ENCODE measurements around the gene ANKRD30BL.
"Not testable (repeated sequence)": the region's sequence is repeated elsewhere in the genome, so short reads cannot be mapped to it uniquely, and the experiment has no call there.

ANKRD30BL gene

DNA sequence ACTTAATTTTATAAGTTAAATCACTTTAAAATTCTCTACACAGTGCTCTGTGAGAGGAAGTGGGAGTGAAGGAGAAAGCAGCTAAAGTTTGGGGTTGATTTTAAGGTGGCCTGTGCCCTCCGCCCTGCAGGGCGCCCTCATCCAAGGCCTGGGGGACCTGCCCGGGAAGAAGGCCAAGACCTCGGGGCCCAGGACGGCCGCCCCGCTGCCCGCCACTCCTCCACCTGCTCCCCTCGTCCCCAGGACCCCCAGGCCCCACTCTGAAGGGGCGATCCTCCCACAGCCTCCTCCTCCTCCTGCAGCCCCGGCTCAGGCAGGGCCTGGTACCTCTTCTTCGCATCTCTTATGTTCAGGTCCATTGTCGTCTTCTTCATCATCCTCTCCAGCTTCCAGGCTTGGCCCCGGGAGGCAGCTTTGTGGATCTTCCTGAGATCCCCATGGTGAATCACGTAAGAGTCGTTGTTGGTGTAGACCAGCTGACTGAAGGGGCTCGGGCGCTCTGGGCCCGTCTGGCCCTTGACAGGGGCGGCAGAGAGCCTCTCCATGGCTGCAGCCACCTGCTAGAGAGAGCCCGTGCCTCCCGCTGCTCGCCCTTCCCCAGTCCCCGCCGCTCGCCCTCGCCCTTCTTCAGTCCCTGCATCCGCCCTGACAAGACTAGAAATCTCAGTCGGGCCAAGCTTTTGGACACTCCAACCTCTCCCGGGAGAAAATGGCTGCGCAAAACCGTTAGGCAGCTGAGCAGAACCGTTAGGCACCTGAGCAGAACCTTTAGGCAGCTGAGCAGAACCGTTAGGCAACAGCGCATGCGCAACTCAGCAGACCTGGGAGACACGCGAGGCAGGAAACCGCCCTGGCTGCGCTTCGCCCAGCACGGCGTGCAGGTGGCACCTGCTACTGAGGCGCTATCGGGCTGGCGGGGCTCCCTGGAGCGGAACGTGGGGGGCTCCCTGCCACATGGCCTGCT lies at the start of gene ANKRD30BL:
Gene ANKRD30BL, minus strand, starts transcription at position 792 of the 964 bp plus-strand sequence. Its CDS starts 247 bp downstream, at position 545.
- not testable (repeated sequence) for DNase-seq (ENCODE audit: low spot score)

DNA sequence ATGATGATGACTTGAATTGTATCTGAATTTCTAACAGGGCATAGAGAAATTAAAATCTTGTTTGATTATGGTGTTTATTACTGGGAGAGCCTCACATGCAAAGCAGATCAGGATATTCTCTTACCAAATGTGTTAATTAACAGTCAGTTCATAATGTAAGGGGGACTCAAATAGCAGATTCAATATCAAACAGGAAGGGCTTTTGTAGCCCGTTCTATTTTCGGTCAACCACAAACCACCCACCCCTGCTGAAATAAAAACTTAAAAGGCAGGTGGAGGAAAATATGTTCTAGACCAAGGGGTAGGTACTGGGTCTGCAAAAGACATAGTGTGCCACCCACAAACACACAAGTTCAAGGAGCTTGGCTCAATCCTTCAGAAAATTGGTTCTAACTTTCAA lies 41.1 kb upstream of the ANKRD30BL start:
- not testable (repeated sequence) for DNase-seq (ENCODE audit: low spot score)

DNA sequence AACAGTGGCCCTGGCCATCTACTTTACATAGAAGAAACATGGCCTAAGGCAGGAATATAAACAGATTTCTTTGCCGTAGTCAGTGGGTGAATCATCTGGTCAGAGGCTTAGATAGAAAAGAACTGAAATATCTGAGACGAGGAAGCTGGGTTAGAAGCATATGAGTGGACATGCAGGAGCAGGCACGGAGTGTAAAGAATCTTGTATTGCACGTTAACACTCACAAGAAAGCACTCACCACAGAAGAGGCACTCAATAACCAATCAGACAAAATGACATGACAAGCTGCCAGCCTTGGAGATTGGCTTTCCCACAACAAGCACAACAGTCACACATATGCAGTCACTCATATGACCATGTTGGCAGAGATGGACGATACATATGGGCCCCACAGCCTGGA lies 31.1 kb upstream of the ANKRD30BL start:
- not testable (repeated sequence) for DNase-seq (ENCODE audit: low spot score)

GRCh38 chr2:132167100-132167499 lies 5.3 kb upstream of the ANKRD30BL start:
- not testable (repeated sequence) for DNase-seq (ENCODE audit: low spot score)

DNA sequence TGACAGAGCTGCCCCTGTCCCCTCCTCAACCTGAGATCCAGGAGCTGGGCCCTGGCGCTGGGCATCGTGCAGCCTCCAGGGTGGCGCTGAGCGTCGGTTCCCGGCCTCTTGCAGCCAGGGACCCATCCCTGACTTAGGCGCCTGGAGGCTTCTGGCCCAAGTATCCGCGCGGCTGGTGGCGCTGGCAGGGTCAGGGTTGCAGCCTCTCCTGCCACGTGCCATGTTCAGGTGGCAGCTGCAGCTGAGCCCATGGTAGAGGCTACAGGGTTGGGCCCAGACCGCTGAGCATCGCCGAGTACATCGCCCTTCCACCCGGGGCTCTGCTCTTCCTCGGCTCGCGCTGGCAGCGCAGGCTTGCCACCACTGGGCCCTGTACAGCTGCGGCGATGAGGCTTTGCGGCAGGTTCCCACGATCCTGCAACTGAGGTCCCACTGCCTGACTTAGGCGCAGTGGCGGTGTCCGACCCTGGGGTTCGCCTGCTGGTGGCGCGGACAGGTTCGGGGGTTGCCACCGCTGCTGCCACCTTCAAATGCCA lies 441 bp upstream of the ANKRD30BL start:
- not testable (repeated sequence) for DNase-seq (ENCODE audit: low spot score)

DNA sequence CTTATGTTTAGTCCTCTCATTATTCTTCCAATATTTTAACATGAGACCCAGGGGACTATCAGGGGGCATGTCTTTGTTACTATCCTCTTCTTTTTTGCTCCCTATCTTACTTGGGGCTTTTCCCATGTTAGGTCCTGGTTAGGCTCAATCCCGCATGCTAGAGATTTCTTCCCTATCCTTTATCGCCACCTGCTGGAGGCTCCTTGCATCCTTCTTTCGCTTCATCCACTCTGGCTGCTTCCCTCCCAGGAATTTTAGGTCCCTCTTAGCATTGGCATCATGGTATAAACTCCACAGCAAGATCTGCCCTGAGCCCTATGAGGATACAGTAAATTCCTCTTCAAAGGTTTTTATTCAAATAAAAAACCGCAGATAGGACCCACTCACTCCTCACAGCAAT lies 15.0 kb downstream of the ANKRD30BL start:
- peak; percentile 47 for DNase-seq (ENCODE audit: low spot score)
